H9 (cell line): Measurements from ENCODE around the gene MPHOSPH6. TPM values are rescaled to one million over a fixed set of nuclear protein-coding genes. Genes with fewer than 3 reads are reported as not detected.

ENCODE experiments used
- DNase-seq: peaks from one replicate; pipeline ENCODE4 v3.0.0-alpha.2; 2017
- H2AFZ ChIP-seq: one replicate; pipeline ENCODE4 v1.6.1; 2013; ENCODE audit warnings: mild to moderate bottlenecking, low read length, control low read depth, moderate library complexity
- H2AK5ac ChIP-seq: 2 replicates; pipeline ENCODE4 v1.6.1; 2013; ENCODE audit warnings: low read length, control low read depth, mixed read lengths; ENCODE audit not compliant: insufficient read length
- H2BK120ac ChIP-seq: one replicate; pipeline ENCODE4 v1.6.1; 2013; ENCODE audit warnings: low read depth, mild to moderate bottlenecking, low read length, control low read depth, inconsistent platforms; ENCODE audit not compliant: poor library complexity, severe bottlenecking
- H2BK12ac ChIP-seq: 2 replicates; pipeline ENCODE4 v1.6.1; 2013; ENCODE audit warnings: low read length, control low read depth, mixed read lengths, low read depth; ENCODE audit not compliant: insufficient read length
- H2BK15ac ChIP-seq: 2 replicates; pipeline ENCODE4 v1.6.1; 2013; ENCODE audit warnings: low read depth, low read length, control low read depth
- H2BK20ac ChIP-seq: one replicate; pipeline ENCODE4 v1.6.1; 2013; ENCODE audit warnings: low read depth, mild to moderate bottlenecking, low read length, control low read depth, inconsistent platforms; ENCODE audit not compliant: poor library complexity, severe bottlenecking
- H2BK5ac ChIP-seq: 2 replicates; pipeline ENCODE4 v1.6.1; 2013; ENCODE audit warnings: low read length, control low read depth, mixed read lengths; ENCODE audit not compliant: insufficient read length
- H3K14ac ChIP-seq: 2 replicates; pipeline ENCODE4 v1.6.1; 2013; ENCODE audit warnings: low read length, control low read depth; ENCODE audit not compliant: insufficient read depth
- H3K18ac ChIP-seq: 2 replicates; pipeline ENCODE4 v1.6.1; 2013; ENCODE audit warnings: low read depth, mild to moderate bottlenecking, mixed read lengths, low read length, control low read depth; ENCODE audit not compliant: insufficient read length
- H3K23ac ChIP-seq: 2 replicates; pipeline ENCODE4 v1.6.1; 2013; ENCODE audit warnings: low read length, control low read depth, mixed read lengths, low read depth; ENCODE audit not compliant: insufficient read length
- H3K23me2 ChIP-seq: 2 replicates; pipeline ENCODE4 v1.6.1; 2013; ENCODE audit warnings: low read depth, mild to moderate bottlenecking, mixed read lengths, low read length, control low read depth; ENCODE audit not compliant: insufficient read length, poor library complexity, severe bottlenecking
- H3K27ac ChIP-seq: 2 replicates; pipeline ENCODE4 v1.5.1; 2013; ENCODE audit warnings: low read length, control low read depth, mixed read lengths, low read depth; ENCODE audit not compliant: insufficient read length
- H3K27me3 ChIP-seq: 2 replicates; pipeline ENCODE4 v1.6.1; 2013; ENCODE audit warnings: low read length, control low read depth, inconsistent platforms; ENCODE audit not compliant: insufficient read depth
- H3K4ac ChIP-seq: 2 replicates; pipeline ENCODE4 v1.6.1; 2013; ENCODE audit warnings: low read depth, mild to moderate bottlenecking, control low read depth, inconsistent platforms, low read length, moderate library complexity
- H3K4me1 ChIP-seq: 2 replicates; pipeline ENCODE4 v1.6.1; 2013; ENCODE audit warnings: low read length, control low read depth, inconsistent platforms; ENCODE audit not compliant: insufficient read depth
- H3K4me2 ChIP-seq: 2 replicates; pipeline ENCODE4 v1.6.1; 2013; ENCODE audit warnings: low read length, control low read depth, mixed read lengths; ENCODE audit not compliant: insufficient read length, insufficient read depth
- H3K56ac ChIP-seq: 2 replicates; pipeline ENCODE4 v1.6.1; 2013; ENCODE audit warnings: low read depth, mild to moderate bottlenecking, mixed read lengths, low read length, control low read depth; ENCODE audit not compliant: insufficient read length
- H3K79me1 ChIP-seq: 2 replicates; pipeline ENCODE4 v1.6.1; 2013; ENCODE audit warnings: low read depth, mild to moderate bottlenecking, moderate library complexity, low read length, control low read depth, inconsistent platforms; ENCODE audit not compliant: insufficient read depth, poor library complexity, severe bottlenecking
- H3K79me2 ChIP-seq: 2 replicates; pipeline ENCODE4 v1.6.1; 2013; ENCODE audit warnings: low read length, control low read depth, inconsistent platforms; ENCODE audit not compliant: insufficient read depth
- H3K9ac ChIP-seq: 2 replicates; pipeline ENCODE4 v1.6.1; 2013; ENCODE audit warnings: low read length, control low read depth, mixed read lengths; ENCODE audit not compliant: insufficient read length; ENCODE audit errors: extremely low read depth
- H3K9me3 ChIP-seq: one replicate; pipeline ENCODE4 v1.6.1; 2013; ENCODE audit warnings: low read depth, low read length, inconsistent platforms; ENCODE audit not compliant: control insufficient read depth
- H3T11ph ChIP-seq: one replicate; pipeline ENCODE4 v1.6.1; 2013; ENCODE audit warnings: mild to moderate bottlenecking, low read length, control low read depth, inconsistent platforms
- H4K20me1 ChIP-seq: one replicate; pipeline ENCODE4 v1.6.1; 2013; ENCODE audit not compliant: control insufficient read depth, insufficient read length, insufficient read depth
- H4K5ac ChIP-seq: 2 replicates; pipeline ENCODE4 v1.6.1; 2013; ENCODE audit warnings: low read depth, mild to moderate bottlenecking, mixed read lengths, low read length, control low read depth; ENCODE audit not compliant: insufficient read length
- H4K8ac ChIP-seq: replicated peaks from 2 replicates; pipeline ENCODE4 v1.6.1; 2013; ENCODE audit warnings: low read length, control low read depth, mixed read lengths, low read depth; ENCODE audit not compliant: insufficient read length
- H4K91ac ChIP-seq: 2 replicates; pipeline ENCODE4 v1.6.1; 2013; ENCODE audit warnings: low read depth, mild to moderate bottlenecking, moderate library complexity, mixed read lengths, low read length, control low read depth; ENCODE audit not compliant: insufficient read length
- H3K27ac Mint-ChIP-seq, 3 experiments: 2 replicates in 2 of 3; 3 replicates in 1 of 3; pipeline ENCODE4 v1.8.0; 2020 to 2021; ENCODE audit warnings: mixed read lengths in 3 of 3, mild to moderate bottlenecking in 1 of 3, moderate library complexity in 1 of 3
- H3K27me3 Mint-ChIP-seq: 2 replicates; pipeline ENCODE4 v1.8.0; 2021; ENCODE audit warnings: low read depth, mild to moderate bottlenecking, moderate library complexity, mixed read lengths
- H3K36me3 Mint-ChIP-seq, 3 experiments: 2 replicates in 2 of 3; 3 replicates in 1 of 3; pipeline ENCODE4 v1.8.0; 2020 to 2021; ENCODE audit warnings: low read depth in 3 of 3, mixed read lengths in 3 of 3; ENCODE audit not compliant: insufficient read depth in 1 of 3
- H3K4me1 Mint-ChIP-seq, 2 experiments: 2 replicates each; pipeline ENCODE4 v1.8.0; 2020; ENCODE audit warnings: mixed read lengths in 2 of 2
- H3K4me3 Mint-ChIP-seq, 2 experiments: 2 replicates in 1 of 2; 3 replicates in 1 of 2; pipeline ENCODE4 v1.8.0; 2020 to 2021; ENCODE audit warnings: mild to moderate bottlenecking in 2 of 2, mixed read lengths in 2 of 2, moderate library complexity in 1 of 2
- H3K9me3 Mint-ChIP-seq, 2 experiments: 2 replicates in 1 of 2; 3 replicates in 1 of 2; pipeline ENCODE4 v1.8.0; 2020; ENCODE audit warnings: mild to moderate bottlenecking in 2 of 2, mixed read lengths in 2 of 2, moderate library complexity in 1 of 2
- WGBS: extraction: QIAGEN DNeasy Blood & Tissue Kit; methylation state at CpG from one replicate; pipeline ENCODE4 v1.1.7; 2013; ENCODE audit warnings: missing lambda C conversion rate, low lambda C conversion rate, mixed read lengths; ENCODE audit not compliant: insufficient read length; ENCODE audit errors: extremely low coverage; 5-methylcytosine and 5-hydroxymethylcytosine counted together
- total RNA-seq: library from RNA; stranded (reverse); gene quantifications from 2 replicates; pipeline ENCODE4 v1.2.1, GENCODE V29; 2021
- TF ChIP-seq, protein P1 (sequence below): fragments of 200-600 bp; sonication (generic); conservative IDR thresholded peaks from 3 replicates; pipeline ENCODE4 v1.8.0; 2021; ENCODE audit warnings: antibody characterized with exemption, mild to moderate bottlenecking

Gene MPHOSPH6
- total RNA-seq, 1 experiment from 2014 or later, result 38.3 TPM

DNA sequence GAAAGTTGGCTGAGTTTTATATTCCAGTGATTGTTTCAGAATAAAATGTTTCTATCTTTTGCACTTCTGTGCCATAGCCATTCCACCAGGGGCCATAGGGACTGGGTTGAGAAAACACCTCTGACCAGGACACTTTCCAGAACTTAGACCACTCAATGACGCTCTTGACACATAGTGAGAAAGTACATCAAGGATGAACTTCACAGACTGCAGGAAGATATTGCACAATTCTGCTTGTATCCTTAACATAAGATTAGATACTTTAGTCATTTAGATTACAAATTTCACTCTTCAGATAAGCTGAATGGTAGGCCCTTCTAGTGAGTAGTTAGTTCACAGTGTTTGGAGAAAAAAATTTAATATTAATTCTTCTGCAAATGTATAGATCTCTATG is 13.0 kb upstream of the MPHOSPH6 start:
- no peak overlapping the region for H4K5ac ChIP-seq
- no peak overlapping the region for H3K56ac ChIP-seq
- no peak overlapping the region for H3K23ac ChIP-seq
- Mint-ChIP-seq H3K27me3 (peaks cover 11% of the 10 kb centered on the region), H3K27ac (no peak overlapping the region), H3K4me3 (no peak overlapping the region), H3K36me3 (no peaks in the 10 kb centered on the region), H3K9me3 (no peaks in the 10 kb centered on the region), H3K4me1 (peaks cover 5 to 10% of the 10 kb centered on the region in 2 experiments)
- H3K4me1 ChIP-seq, result no peaks in the 10 kb centered on the region
- no peaks in the 10 kb centered on the region for H4K20me1 ChIP-seq
- no peak for DNase-seq
- H2BK5ac ChIP-seq, result no peak overlapping the region
- no peak overlapping the region for H2BK120ac ChIP-seq
- no peak overlapping the region for H4K91ac ChIP-seq
- no peak overlapping the region for H2AK5ac ChIP-seq
- no peaks in the 10 kb centered on the region for H3K79me1 ChIP-seq
- no peak overlapping the region for H2BK12ac ChIP-seq
- H2AFZ ChIP-seq, result no peak overlapping the region
- H3K18ac ChIP-seq, result no peak overlapping the region
- H3K27me3 ChIP-seq, result no peaks in the 10 kb centered on the region
- WGBS, result no CpG with 5 or more reads among the region's 1 CpG
- no peak overlapping the region for H3K14ac ChIP-seq
- no peak overlapping the region for H3K27ac ChIP-seq
- H2BK20ac ChIP-seq, result no peak overlapping the region
- no peaks in the 10 kb centered on the region for H3K79me2 ChIP-seq
- H3K23me2 ChIP-seq, result no peaks in the 10 kb centered on the region
- no peak overlapping the region for H2BK15ac ChIP-seq
- H3K9ac ChIP-seq, result no peak overlapping the region
- no peak overlapping the region for H3K4me2 ChIP-seq
- no peak overlapping the region for H3K4ac ChIP-seq
- no peaks in the 10 kb centered on the region for H3K9me3 ChIP-seq
- no peak overlapping the region for H4K8ac ChIP-seq
- H3T11ph ChIP-seq, result no peak overlapping the region
- TF ChIP-seq, protein P1, sequence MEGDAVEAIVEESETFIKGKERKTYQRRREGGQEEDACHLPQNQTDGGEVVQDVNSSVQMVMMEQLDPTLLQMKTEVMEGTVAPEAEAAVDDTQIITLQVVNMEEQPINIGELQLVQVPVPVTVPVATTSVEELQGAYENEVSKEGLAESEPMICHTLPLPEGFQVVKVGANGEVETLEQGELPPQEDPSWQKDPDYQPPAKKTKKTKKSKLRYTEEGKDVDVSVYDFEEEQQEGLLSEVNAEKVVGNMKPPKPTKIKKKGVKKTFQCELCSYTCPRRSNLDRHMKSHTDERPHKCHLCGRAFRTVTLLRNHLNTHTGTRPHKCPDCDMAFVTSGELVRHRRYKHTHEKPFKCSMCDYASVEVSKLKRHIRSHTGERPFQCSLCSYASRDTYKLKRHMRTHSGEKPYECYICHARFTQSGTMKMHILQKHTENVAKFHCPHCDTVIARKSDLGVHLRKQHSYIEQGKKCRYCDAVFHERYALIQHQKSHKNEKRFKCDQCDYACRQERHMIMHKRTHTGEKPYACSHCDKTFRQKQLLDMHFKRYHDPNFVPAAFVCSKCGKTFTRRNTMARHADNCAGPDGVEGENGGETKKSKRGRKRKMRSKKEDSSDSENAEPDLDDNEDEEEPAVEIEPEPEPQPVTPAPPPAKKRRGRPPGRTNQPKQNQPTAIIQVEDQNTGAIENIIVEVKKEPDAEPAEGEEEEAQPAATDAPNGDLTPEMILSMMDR, result no peak
